Posterior cingulate gyrus (tissue), 11 donors: ENCODE data around the gene ADISSP.
A peak's percentile ranks its signal among the peaks of the same experiment; 100 is the strongest.

ENCODE experiments used
- DNase-seq, 10 donors: peaks; one replicate each; pipeline versions ENCODE4 v3.0.0 to v3.0.0-alpha.2; 2020 to 2021; ENCODE audit warnings: mixed read lengths in 3 of 10
- intact Hi-C: fragments of 100-400 bp; cut with DNase I; formaldehyde crosslinking; loops from one replicate; pipeline ENCODE4 v1.15.1; 2023

ADISSP gene

DNA sequence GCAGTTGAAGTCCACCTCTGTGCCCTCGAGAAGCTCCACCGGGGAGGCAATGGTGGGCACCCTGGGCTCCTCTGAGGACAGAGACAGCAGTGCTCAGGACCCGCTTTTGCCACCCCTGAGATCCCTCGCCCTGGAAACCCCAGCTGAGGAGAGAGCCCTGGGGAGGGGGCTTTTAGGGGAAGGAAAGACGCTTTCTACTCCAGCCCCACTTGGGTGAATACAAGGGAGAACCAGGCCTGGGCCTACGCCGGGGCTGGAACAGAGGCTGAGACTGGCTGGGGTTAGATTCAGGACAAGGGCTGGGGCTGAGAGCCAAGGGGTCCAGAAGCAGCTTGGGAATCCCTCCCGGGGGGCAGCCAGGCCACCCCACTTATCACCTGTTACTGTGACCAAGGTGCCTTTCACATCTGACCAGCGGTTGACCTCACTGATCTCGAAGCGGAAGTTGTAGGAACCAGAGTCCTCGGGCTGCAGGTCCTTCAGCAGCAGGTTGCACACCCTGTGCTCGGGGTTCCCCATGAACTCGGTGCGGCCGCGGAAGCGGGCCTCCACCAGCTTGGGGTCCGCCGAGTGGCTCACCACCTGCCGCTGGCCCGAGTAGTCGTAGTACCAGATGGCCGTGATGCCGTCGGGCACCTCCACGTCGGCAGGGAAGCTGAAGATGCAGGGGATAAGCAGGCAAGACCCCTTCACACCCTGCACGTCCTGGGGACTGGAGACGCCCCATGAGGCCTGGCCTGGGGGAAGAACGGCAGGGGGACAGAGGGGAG lies 61.4 kb downstream of the ADISSP start:
- intact Hi-C loops, result no loop called here
- DNase-seq, result peak in 2 of 10 donors; percentile 41 to 66

DNA sequence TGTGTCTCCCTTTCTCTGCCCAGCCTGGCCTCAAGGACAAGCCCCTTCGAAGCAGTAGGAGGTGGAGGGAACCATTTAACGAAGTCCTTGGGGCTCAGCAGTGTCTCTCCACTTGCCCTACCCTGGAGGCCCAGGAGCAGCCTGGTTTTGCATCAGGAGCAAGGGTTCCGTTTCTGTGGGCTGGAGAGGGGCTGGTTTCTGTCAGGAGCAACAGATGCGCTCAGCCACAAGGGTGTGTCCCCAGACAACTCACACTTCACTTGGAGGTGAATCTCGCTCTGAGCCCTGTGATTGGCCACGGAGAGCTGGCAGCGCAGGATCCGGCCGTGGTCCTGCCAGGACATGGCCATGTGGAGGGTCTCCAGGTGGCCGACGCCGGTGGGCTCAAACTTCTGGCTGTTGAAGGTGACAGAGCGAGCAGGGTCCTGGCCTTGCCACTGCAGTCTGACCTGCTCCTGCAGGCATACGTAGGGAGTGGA lies 62.0 kb downstream of the ADISSP start:
- intact Hi-C loops, result no loop called here
- DNase-seq, result peak in 2 of 10 donors; percentile 46 to 57

DNA sequence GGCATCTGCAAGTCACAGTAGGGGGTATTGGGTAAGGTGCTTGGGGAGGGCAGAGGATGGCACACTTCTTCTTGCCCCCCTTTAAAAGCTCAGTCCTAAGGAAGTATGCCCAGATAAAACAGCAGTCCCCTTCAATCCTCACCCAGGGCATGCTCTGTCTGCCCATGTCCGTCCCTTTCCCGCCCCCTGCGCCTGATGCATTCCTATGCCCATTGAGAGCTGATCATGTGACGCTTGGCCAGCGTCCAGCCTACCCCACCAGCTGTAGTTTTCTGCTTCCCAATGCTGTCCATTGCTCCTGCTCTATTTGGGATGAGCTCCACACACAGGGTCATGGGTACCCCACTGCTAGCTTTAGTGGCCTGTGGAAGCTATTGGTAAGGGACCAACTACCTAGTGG lies 63.5 kb downstream of the ADISSP start:
- intact Hi-C loops, result no loop called here
- peak in 2 of 10 donors; percentile 41 to 76 for DNase-seq
